IPS DF 19.7 (cell line): Measurements from ENCODE around the gene TAF1D.
"Not testable (repeated sequence)": the region's sequence is repeated elsewhere in the genome, so short reads cannot be mapped to it uniquely, and the experiment has no call there.

ENCODE experiments used
- DNase-seq: peaks from one replicate; pipeline ENCODE4 v3.0.0-alpha.2; 2013; ENCODE audit warnings: low read depth, low spot score

TAF1D gene

GRCh38 chr11:93747122-93747521 is 5.8 kb upstream of the TAF1D start:
- DNase-seq, result no peak

GRCh38 chr11:93746101-93746500 is 4.8 kb upstream of the TAF1D start:
- no peak for DNase-seq

GRCh38 chr11:93745005-93745755 is 3.9 kb upstream of the TAF1D start:
- DNase-seq, result not testable (repeated sequence)

- DNase-seq, result no peak
Measured at GRCh38 chr11:93744669-93745004, 3.3 kb upstream of the TAF1D start.

- no peak for DNase-seq
Measured at GRCh38 chr11:93743291-93743690, 2.0 kb upstream of the TAF1D start.

GRCh38 chr11:93741882-93742226 is 559 bp upstream of the TAF1D start:
- no peak for DNase-seq

- DNase-seq, result no peak
Measured at GRCh38 chr11:93740730-93741093, 583 bp downstream of the TAF1D start.

GRCh38 chr11:93740031-93740729 is 1.1 kb downstream of the TAF1D start:
- no peak for DNase-seq

- no peak for DNase-seq
Measured at GRCh38 chr11:93738647-93739081, 2.6 kb downstream of the TAF1D start.

- DNase-seq, result no peak
Measured at GRCh38 chr11:93737904-93738612, 3.2 kb downstream of the TAF1D start.

- no peak for DNase-seq
Measured at GRCh38 chr11:93736129-93736528, 5.2 kb downstream of the TAF1D start.

- no peak for DNase-seq
Measured at GRCh38 chr11:93735627-93736026, 5.7 kb downstream of the TAF1D start.

- no peak for DNase-seq
Measured at GRCh38 chr11:93734427-93735222, 6.7 kb downstream of the TAF1D start.

GRCh38 chr11:93733474-93733873 is 7.8 kb downstream of the TAF1D start:
- no peak for DNase-seq

GRCh38 chr11:93732237-93732892 is 8.9 kb downstream of the TAF1D start:
- DNase-seq, result no peak

GRCh38 chr11:93730108-93731107 is 10.9 kb downstream of the TAF1D start:
- no peak for DNase-seq

GRCh38 chr11:93729129-93729616 is 12.1 kb downstream of the TAF1D start:
- DNase-seq, result no peak

- no peak for DNase-seq
Measured at GRCh38 chr11:93728792-93729128, 12.5 kb downstream of the TAF1D start.

- DNase-seq, result no peak
Measured at GRCh38 chr11:93727985-93728791, 13.1 kb downstream of the TAF1D start.
